ENCODE results near the gene EXOC3.

The EXOC3 gene

DNA sequence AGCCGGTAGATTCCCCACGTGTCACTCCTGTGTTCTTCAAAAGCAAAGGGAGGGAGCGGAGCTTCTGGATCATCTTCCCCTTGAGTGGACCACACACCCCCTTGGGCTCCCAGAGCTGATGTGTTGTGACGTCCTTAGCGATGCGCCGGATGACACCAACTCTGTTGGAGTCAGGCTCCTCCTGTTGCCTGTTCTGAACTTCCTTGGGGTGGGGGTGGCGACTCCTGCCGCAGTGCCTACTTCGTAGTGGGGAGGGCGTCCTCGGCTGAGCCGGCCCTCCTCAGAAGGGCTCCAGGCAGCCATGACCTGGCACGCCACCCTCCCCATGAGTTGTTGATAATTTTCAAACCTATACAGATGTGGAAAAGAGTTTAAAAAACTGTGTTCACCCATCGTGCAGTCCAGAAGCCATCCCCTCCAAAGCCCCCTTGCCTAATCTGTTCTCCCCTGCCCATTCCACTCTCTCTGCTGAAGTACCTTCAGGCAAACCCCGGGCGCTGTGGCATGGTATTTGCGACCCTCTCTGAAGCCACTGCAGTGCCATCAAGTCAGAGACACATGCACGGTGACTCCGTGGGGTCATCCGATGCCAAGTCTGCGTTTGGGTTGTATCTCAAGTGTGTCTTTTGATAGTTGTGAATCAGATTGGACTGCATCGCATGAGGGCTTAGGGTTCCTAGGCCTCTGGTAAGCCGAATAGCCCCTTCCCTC is 16.7 kb downstream of the EXOC3 start:
- TF ChIP-seq ZNF274 (IDR thresholded peaks at IDR 0.05; ENCODE audit: low read depth, low read length): no peak

DNA sequence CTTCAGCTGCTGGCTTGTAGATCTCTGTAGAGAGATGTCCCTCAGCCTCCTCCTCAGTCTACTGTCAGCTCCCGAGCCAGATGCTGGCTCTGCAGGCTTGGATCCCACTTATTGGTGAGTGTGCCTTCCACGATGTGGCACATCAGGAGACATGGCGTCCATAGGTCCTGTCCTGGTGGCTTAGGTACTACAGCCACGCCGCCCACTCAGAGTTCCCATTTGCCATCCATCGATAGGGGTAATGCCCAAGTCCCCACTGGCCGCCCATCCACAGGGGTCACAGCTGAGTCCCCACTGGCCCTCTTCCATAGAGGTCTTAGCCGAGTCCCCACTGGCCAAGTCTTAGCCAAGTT is 17.3 kb downstream of the EXOC3 start:
- no peak overlapping the region for H3K4me3 ChIP-seq (ENCODE audit: low read length)
- no peak for TF ChIP-seq ZNF274 (IDR thresholded peaks at IDR 0.05; ENCODE audit: low read depth, low read length)

More for the DNA sequence above, 16.7 kb downstream of the EXOC3 start:
- H3K4me3 ChIP-seq (ENCODE audit: low read length): no peak overlapping the region

DNA sequence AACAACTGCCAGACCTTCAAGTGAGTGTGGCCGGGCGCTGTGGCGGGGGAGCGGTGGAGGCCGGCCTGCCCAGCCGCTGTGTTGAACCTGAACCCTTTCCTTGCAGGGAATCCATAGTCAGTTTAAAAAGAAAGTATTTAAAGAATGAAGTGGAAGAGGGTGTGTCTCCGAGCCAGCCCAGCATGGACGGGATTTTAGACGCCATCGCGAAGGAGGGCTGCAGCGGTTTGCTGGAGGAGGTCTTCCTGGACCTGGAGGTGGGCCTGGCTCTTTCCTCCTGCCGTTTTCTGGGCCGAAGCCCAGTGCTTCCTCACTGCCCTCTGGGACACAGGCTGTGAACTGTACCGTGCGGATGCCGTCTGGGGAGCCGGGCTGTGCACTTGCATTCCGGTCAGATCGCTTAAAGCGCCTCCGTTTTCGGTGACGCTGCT is 19.1 kb downstream of the EXOC3 start:
- H3K4me3 ChIP-seq (ENCODE audit: low read length): no peak overlapping the region
- no peak for TF ChIP-seq ZNF274 (IDR thresholded peaks at IDR 0.05; ENCODE audit: low read depth, low read length)

DNA sequence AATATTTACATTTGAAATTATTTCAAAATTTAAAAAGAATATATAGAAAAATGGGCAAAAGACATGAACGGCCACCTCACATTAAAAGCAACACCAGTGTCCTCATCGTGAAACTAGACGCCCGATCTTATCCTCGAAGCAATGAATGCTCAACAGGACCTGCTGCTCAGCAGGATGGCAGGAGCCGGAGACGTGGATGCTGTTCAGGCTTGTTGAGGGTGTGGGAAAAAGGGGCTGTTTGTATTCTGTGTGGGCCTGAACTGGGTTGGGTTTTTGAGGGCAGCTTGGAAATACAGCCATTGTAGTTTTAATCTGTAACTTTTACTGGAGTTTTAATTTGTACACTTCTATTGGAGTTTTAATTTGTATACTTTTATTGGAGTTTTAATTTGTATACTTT is 20.3 kb downstream of the EXOC3 start:
- TF ChIP-seq ZNF274 (IDR thresholded peaks at IDR 0.05; ENCODE audit: low read depth, low read length): no peak
- no peak overlapping the region for H3K4me3 ChIP-seq (ENCODE audit: low read length)

DNA sequence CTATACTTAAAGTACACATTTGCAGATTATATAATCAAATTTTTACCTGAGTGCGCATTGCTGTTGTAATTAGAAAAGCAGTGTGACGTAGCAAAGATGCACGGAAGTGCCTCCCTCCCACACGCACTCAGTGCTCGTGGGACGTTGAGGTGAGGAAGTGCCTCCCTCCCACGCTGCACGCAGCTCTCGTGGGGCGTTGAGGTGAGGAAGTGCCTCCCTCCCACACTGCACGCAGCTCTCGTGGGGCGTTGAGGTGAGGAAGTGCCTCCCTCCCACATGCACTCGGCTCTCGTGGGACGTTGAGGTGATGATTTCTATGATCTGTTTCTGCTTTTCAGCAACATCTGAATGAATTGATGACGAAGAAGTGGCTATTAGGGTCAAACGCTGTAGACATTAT is 21.0 kb downstream of the EXOC3 start:
- TF ChIP-seq ZNF274 (IDR thresholded peaks at IDR 0.05; ENCODE audit: low read depth, low read length): no peak
- no peak overlapping the region for H3K4me3 ChIP-seq (ENCODE audit: low read length)

DNA sequence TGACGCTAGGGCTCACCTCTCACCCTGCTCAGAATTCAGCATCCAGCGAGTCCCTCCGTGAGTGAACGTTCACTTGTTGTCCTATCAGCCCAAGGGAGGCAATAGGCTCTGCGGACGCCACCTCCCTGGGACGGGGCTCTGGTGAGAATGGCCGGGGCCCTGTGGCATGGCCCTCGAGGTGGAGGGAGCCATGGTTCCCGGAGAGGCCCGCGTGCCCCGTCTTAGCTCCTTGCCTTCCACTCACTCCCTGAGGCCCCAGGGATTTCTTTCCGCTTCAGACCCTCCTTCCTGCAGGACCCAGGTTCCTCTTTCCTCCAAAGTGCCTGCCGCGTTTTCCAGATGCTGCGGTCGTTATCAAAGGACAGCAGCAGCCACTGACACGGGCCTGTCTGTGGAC is 21.5 kb downstream of the EXOC3 start:
- H3K4me3 ChIP-seq (ENCODE audit: low read length): no peak overlapping the region; the same call in 1 of the 2 replicates
- TF ChIP-seq ZNF274 (IDR thresholded peaks at IDR 0.05; ENCODE audit: low read depth, low read length): no peak

DNA sequence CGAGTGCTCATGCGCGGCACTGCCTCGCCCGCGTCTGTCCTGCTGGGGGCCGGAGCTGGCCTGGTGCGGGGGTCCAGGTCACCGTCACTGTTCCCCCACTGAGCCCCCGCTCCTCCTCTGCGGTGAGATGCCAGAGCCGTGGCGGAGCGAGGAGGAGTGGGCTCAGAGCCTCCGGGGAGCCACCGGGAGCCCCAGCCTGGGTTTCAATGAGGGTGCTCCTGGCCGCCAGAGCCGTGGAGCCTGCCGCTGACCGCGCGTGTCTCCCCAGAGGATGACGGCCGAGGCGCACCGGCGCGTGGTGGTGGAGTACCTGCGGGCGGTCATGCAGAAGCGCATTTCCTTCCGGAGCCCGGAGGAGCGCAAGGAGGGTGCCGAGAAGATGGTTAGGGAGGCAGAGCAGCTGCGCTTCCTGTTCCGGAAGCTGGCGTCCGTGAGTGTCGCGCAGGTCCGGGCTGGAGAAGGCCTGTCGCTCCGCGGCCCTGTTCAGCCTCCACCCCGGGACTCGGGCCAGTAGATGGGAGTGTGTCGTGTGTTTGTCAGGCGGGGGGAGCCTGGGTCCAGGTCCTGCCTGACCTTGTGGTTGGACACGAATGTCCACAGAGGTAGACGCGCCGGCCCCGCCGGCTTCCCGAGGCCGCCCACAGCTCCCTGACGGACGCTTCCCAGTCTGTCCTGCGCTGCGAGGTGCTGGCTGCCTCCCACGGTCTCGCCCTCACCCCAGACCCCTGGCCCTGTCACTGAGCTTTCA is 22.0 kb downstream of the EXOC3 start:
- no peak for TF ChIP-seq ZNF274 (IDR thresholded peaks at IDR 0.05; ENCODE audit: low read depth, low read length)
- peak overlapping the region; percentile 17; the same call in 1 of the 2 replicates for H3K4me3 ChIP-seq (ENCODE audit: low read length)

DNA sequence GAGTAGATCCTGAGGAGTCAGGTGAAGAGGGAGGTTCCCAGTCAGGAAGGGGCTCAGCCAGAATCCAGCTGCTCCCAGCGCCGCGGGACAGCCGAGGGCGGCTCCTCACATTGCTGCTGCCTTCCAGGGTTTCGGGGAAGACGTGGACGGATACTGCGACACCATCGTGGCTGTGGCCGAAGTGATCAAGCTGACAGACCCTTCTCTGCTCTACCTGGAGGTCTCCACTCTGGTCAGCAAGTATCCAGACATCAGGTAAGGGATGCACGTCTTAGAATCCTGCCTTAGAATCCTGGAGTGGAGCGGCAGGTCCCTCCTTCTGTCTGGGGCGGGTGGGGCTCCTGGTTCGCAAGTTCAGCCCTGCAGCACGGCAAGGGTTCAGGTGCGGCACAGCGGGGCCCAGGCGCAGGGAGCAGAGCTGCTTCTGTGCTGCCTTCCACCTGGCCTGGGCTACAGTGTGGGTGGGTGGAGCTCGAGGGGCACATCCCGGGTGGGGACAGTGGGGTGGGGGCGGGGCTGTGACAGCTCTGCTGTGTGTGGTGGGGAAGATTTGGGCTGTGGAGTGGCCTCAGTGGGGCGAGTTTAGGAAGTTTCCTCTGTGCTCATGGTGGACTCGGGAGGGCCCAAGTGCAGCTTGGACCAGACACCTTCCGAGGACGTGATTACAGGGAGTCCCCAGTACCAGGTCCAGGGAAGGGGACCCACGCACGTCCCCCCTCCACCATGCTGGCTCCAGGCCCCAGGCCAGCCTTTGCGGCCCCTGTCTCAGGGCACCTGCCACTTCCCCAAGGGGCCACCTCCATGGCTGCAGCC is 22.8 kb downstream of the EXOC3 start:
- peak overlapping the region; percentile 17; the same call in 1 of the 2 replicates for H3K4me3 ChIP-seq (ENCODE audit: low read length)
- TF ChIP-seq ZNF274 (IDR thresholded peaks at IDR 0.05; ENCODE audit: low read depth, low read length): no peak

DNA sequence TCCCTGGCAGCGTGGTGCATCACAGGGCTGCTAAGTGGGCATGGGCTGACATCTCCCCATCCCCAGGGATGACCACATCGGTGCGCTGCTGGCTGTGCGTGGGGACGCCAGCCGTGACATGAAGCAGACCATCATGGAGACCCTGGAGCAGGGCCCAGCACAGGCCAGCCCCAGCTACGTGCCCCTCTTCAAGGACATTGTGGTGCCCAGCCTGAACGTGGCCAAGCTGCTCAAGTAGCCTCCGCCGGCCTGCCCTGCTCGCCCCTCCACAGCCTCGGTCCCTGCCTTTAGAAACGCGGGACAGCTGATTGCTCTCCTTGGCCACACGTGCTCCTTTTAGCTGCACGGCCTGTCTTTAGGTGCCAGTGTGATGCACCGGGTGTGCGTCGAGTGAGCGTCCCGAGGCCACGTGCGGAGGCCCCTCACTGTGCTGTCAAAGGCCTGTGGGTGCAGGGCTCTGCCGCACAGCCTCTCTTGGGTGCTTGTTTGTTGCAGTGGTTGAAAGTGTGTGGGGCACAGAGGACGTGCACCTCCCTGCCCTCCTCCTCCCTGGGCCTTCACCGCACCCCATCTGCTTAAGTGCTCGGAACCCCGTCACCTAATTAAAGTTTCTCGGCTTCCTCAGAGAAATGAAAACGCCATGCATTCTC is 23.8 kb downstream of the EXOC3 start:
- H3K4me3 ChIP-seq (ENCODE audit: low read length): no peak overlapping the region
- no peak for TF ChIP-seq ZNF274 (IDR thresholded peaks at IDR 0.05; ENCODE audit: low read depth, low read length)

DNA sequence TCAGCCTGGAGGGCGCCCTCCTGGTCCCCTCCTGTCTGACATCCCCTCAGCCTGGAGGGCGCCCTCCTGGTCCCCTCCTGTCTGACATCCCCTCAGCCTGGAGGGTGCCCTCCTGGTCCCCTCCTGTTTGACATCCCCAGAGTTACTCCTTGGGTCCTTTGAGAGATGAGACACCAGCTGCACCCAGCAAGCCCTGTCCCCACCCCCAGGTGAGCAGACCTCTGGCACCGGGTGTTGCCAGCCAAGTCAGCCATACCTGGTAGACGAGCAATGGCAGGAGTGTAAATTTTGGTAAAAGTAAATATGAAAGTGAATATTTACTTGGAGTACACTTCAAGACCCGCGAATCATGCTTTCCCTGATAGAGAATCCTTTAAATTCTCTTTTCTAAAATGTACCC is 25.4 kb downstream of the EXOC3 start:
- H3K4me3 ChIP-seq (ENCODE audit: low read length): no peak overlapping the region
- TF ChIP-seq ZNF274 (IDR thresholded peaks at IDR 0.05; ENCODE audit: low read depth, low read length): no peak

DNA sequence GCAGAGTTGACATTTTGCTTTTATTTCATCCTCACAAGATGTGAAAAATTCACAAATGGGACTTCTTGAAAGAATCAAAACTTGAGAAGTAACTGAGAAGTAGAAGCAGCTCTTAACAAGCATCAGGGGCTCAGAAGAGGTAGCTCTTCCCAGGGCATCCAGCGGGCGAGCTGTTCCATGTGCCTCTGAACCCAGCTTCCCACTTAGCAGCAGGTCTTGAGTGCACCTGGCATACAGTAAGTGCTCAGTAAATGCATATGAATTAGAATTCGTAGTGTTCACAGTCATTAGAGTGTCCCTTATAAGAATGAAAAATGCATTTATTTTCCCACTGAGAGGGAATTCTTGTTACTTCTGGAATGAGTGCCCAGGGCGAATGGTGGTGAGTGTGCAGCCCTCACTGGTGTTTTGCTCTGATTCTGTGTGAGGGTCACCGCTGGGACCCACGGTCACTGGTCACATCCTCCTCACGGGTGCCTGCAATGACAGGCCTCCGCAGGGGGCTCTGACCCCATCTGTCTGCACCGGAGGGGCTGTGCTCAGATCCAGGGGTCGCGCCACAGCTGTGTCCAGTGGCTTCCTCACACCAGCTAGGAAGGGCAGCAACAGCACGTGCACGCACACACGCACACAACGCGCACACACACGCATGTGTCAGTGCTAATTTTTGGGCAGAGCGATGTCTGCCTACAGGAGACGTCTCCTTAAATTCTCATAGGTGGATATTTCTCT is 26.9 kb downstream of the EXOC3 start:
- TF ChIP-seq ZNF274 (IDR thresholded peaks at IDR 0.05; ENCODE audit: low read depth, low read length): no peak
- no peak overlapping the region for H3K4me3 ChIP-seq (ENCODE audit: low read length)

DNA sequence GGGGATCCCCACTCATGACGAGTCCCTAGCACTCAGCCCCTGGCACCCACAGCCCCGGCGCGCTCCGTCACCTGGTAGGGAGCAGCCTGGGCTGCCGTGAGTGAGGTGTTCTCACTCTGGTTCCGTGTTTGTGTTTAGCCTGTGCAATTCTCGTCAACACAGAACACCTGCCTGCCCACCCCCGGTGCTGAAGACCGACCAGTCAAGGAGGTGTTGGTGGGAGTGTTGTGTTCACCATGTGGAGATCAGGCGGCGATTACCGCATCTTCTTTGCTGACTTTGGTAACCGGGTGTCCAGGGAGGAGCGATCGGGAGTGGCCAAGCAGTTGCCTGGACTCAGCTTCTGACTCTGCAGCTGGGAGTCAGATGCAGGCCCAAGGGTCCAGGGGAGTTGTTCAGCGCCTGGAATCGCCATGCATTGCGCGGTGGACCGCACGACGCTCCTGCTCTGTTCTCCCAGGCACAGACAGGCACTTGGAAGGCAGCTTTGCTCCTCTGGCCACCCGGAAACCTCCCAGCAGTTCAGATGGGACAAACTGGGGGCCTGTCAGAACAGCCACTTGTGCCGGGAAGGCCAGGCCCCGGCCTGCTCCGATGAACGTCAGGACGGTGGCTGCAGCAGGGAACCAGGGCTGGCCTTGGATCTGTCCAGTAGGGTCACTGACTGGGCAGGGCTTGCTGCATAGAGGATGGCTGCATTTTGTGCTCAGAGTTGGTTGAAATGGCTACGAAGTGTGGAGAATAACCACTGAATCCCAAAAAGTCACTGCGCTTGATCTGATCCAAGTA is 28.2 kb downstream of the EXOC3 start:
- H3K4me3 ChIP-seq (ENCODE audit: low read length): peak overlapping the region; percentile 67; the same call in 1 of the 2 replicates
- TF ChIP-seq ZNF274 (IDR thresholded peaks at IDR 0.05; ENCODE audit: low read depth, low read length): no peak

DNA sequence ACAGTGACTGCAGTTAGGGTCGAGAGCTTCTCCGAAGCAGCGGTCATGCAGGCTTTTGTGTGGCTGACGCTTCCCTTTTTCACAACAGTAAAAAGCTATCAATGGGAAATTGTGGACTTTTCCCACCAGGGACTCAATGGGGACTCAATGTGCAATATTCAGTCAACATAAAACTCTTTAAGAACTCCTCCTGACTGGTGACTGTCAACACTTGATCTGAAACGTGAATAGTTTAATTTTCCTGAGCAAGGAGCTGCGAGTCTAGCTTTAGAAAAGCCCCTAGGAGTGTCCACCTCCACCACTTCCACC is 28.7 kb downstream of the EXOC3 start:
- H3K4me3 ChIP-seq (ENCODE audit: low read length): peak overlapping the region; percentile 67
- TF ChIP-seq ZNF274 (IDR thresholded peaks at IDR 0.05; ENCODE audit: low read depth, low read length): no peak
